Stimulated activated CD4-positive, alpha-beta T cell treated with anti-CD3 and anti-CD28 coated beads, Interleukin-15, amount 100 ng/mL, for 24 hours (primary cell): Measurements from ENCODE around the gene USP5.
"Not testable (repeated sequence)": the region's sequence is repeated elsewhere in the genome, so short reads cannot be mapped to it uniquely, and the experiment has no call there.

Experiments
- DNase-seq: peaks from one replicate; pipeline ENCODE4 v3.0.0-alpha.2; 2020

USP5 gene

DNA sequence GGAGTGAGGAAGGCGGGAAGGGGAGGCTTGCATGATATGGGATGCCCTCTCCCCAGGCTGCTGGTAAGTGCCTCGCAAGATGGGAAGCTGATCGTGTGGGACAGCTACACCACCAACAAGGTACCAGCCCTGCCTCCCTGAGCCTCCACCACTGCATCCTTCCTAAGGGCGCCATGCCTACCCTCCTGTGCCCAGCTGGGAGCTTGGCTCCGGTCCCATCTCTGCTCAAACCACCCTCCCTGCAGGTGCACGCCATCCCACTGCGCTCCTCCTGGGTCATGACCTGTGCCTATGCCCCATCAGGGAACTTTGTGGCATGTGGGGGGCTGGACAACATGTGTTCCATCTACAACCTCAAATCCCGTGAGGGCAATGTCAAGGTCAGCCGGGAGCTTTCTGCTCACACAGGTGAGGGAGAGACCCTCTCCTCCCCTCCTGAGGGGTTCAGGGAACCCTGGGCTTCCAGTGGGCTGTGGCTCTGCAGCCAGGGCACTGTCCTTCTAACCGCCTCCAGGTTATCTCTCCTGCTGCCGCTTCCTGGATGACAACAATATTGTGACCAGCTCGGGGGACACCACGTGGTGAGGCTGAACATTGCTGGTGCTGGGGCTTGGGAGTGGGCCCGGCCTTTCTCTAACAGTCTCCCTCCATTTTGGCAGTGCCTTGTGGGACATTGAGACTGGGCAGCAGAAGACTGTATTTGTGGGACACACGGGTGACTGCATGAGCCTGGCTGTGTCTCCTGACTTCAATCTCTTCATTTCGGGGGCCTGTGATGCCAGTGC, 8.6 kb upstream of the USP5 start:
- DNase-seq: no peak

DNA sequence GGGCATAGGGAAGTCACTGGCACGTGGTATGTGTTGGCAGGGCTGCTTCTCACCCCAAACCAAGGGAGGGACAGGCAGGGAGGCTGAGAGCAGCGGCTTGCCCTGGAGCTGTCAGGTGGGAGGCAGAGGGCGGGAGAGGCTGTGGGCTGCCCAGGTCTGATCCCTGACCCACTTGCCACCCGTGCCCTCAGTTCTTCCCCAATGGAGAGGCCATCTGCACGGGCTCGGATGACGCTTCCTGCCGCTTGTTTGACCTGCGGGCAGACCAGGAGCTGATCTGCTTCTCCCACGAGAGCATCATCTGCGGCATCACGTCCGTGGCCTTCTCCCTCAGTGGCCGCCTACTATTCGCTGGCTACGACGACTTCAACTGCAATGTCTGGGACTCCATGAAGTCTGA, 6.6 kb upstream of the USP5 start:
- no peak for DNase-seq

DNA sequence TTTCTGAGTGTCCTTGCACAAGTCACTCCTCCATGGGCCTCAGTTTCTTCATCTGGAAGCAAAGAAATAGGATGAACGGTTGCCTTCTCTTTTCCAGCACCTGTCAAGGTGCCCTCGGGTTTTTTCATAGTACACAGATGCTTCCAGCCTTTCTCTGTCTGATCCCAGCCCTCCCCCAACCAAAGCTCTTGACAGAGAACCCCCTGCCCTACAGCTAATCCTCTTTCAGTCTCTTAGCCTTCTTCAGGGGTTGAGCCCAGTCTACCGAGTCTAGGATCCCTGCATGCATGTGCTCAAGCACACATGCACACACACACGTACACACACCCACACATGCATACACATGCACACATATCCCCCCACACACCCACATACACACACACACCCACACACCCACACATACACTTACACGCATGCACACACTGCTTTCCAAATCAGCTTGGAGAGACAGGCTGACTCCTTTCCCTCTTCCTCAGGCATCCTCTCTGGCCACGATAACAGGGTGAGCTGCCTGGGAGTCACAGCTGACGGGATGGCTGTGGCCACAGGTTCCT, 5.6 kb upstream of the USP5 start:
- no peak for DNase-seq

DNA sequence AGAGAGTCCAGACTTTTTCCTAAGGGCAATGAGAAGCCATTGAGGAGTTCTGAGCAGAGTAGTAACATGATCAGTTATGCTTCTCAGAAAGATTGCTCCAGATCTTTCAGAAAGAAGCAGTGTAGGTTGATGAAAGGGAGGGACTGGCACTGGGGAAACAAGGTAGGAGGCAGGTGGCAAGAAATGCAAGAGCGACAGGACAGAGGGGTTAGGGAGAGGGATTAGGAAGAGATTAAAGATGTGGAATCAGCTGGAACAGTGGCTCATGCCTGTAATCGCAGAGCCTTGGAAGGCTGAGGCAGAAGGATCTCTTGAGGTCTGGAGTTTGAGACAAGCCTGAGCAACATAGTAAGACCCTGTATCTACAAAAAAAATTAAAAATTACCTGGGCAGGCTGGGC, 4.3 kb upstream of the USP5 start:
- DNase-seq: no peak

DNA sequence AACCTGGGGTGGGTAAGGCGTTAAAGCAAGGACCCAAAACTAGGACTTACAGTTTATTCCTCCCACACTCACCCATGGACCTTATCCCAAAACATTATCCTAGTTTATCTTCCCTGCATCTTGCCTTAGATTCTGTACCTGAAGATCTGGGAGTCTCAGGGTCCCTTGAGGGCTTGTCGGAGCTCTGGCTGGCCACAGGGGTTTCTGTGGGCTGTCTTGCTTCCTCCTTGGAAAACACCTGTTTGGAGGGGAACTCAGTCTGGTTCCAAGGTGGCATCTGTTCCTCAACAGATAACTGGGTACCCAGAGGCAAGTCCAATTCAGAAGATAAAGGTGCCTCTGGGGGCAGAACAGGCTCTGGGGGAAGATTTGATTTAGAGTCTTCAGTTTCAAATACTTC, 2.5 kb upstream of the USP5 start:
- DNase-seq: no peak

DNA sequence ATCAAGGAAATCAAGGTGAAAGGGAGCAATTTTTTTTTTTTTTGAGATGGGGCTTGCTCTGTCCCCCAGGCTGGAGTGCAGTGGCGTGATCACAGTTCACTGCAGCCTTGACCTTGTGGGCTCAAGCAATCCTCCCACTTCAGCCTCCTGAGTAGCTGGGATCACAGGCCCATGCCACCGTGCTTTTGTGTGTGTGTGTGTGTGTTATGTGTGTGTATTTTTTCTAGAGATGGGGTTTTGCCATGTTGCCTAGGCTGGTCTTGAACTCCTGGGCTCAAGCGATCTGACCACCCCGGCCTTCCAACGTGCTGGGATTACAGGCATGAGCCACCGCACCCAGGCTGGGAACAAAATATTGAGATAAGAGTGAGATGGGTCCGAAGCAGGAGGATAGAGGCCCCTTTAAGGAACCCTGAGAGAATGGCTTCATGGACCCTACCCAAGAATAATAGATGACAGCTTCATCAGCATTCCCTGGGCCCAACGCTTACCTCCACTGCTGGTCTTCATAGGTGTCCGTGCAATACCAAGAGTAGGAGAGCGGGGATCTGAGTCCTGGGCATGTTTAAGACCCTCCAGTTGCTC, 1.9 kb upstream of the USP5 start:
- DNase-seq: no peak

DNA sequence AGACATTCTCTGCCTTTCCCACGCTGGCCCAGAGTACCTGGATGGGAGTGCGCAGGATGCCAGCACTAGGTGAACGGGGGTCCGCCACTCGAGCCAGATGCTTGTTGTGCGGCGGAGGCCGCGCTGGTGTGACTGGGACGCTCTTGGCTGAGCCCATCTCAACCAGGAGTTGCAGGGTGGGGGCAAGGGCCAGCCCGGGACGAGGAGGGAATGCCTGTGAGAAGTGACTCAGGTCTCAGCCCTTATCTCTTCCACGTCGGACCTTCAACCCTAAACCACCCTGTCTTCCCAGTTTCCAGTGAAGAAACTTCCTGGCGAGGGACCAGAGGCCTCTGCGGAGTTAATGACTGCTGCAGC, 1.2 kb upstream of the USP5 start:
- DNase-seq: no peak

DNA sequence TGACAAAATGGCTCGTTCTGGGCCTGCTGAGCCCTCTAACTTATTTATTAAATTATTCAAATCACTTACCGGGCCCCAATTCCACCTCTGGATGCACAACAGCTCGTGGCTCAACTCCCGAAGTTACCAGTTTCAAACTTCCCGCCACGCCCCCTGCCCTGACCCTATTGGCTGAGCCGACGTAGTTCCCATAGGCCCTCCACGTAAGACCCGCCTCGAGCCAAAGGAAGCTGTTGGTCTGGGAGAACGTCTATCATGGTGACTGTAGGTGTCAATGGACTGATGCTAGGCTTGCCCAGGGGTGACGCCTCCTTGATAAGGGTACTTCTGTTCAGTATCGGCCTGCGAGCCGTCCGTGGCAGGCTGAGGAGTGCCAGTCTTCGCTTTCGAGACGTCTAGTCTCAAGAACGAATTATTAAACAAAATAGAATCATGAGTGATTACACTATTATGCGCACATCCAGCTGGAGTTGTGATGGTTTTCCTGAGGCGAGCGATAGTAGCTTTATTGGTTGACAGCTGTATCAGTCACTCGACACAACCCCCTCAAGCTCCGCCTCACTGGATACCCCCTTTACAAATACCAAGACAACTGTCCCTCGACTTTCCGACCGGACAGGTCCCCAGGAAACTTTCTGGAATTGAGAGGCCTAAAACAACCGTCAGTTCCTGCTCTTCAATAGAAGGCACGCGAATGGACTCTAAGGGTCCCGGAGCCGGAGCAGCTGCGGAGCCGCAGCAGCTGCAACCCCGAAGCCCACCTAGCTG, 613 bp upstream of the USP5 start, which contains the start of gene CDCA3:
CDCA3 (minus strand) TSS at position 134 of the 768 bp plus-strand sequence. CDS start 334 bp downstream, outside the sequence.
- DNase-seq: peak; percentile 98

DNA sequence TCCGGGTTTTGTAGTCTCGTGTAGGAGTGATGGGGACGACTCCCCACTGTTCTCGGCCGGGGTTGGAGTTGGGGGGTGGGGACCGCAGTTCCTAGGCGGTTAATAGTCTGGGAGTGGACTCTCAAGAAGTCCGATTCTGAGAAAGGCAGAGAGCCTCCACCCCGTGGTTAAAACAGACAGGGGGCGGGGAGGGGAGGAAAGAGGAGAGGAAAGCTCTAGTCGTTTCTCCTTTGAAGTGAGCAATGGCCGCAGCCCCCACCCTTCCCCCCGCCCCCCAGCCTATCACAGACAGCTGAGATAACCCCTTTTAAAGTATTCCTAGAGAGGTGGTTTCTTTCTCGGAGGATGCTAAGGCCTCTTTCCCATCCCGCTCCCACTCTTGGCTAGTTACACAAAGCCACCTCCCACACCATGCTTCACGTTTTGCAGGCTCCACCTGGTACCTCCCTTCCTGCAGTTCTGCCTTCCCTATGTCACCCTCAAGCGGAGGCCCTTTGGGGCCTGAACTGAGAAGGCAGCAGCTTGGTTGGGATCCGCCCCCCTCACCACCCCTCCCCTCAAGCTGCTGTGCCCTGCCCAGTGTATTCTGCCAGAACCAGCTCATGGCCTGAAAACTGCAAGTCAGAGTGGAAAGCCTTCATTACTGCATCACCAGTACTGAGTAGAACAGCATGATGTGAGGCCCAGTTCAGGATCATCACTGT, 853 bp downstream of the USP5 start:
- DNase-seq: peak; percentile 87

DNA sequence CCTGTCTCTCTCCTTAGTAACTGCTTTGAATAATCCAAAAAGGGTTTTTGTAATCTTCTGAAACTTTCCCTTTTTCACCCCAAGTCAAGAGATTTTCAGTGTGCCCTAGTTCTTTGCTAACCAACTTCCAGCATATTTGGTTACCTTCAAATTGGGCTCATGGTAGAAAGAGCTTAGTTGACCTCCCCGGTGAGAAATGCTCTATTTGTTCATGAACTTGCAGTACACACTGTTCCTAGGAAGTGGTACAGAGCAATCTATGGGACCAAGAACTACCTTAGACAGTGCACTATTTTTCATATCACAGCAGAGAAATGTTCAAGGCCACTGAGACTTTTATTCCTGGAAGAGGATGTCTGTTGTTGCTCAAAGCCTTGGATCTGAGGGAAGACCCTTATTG, 1.7 kb downstream of the USP5 start:
- no peak for DNase-seq

DNA sequence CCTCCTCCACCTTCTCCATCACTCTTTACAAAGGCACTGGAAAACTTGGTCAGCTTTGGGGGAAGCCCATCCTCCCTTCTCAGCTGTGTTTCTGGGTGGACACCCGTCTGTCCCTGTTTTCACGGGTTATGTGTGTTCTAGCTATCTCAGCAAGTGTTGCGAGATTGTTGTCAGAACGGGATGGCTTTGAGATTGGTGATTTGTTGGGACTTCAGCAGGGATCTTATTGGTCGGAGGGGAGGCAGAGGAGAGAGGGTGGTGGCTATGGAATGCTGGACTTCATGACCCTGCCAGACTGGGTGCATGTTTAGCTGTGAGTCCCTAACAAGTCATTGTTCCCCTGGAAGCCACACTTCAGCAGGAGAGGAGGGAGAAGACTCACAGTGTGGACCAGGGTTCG, 2.1 kb downstream of the USP5 start:
- DNase-seq: no peak

DNA sequence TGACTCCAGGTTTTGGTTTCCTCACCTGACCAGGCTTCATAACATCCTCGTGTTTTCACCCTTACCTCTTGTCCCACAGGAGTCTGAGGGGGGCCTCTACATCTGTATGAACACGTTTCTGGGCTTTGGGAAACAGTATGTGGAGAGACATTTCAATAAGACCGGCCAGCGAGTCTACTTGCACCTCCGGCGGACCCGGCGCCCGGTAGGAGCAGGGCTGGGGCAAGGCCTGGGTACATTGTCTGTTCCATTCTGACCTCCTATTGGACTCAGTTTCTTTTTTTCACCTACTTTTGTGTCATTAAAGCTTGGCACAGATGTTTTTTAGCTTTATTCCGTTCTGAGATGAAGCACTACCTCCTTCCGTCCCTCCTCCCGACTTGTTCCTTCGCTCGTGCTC, 3.4 kb downstream of the USP5 start:
- DNase-seq: no peak

DNA sequence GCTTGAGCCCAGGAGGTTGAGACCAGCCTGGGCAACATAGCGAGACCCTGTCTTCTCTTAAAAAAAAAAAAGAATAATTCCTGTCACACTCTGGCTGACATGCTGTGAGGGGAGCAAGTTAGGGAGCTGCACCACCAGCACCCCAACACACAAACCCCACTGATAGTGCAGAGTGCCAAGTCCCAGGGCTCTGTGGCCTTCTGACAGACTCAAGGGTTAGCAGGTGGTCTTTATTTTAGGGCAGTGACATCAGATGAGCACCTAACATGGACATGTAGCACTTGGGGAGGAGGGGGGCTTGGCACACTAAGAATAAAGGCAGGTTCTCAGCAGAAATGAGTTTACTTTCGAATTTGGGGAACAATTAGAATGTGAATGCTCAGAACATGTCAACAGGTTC, 6.8 kb downstream of the USP5 start:
- no peak for DNase-seq

DNA sequence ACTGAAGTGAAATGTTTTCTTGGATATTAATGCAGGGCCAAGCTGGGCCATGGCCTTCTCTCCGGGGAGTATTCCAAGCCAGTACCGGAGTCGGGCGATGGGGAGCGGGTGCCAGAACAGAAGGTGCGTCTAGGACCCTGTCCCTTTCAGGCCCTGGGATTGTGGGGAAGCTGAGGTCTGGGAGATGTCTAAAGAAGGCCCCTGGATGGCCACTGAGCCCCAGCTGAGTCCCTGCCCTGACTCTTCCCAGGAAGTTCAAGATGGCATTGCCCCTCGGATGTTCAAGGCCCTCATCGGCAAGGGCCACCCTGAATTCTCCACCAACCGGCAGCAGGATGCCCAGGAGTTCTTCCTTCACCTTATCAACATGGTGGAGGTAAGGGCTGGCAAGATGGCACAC, 8.2 kb downstream of the USP5 start:
- DNase-seq: no peak

DNA sequence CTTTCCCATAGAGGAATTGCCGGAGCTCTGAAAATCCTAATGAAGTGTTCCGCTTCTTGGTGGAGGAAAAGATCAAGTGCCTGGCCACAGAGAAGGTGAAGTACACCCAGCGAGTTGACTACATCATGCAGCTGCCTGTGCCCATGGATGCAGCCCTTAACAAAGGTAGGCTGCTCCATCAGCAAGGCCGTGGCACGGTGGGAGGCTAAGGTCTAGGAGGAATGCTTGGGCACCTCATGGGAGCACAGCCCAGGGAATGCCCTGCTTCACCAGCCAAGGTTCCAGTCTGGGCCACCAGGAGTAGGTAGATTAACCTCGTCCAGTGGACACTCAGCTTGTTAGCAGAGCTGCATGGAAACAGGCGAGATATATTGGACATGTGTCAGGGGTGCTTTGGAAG, 9.0 kb downstream of the USP5 start:
- no peak for DNase-seq

DNA sequence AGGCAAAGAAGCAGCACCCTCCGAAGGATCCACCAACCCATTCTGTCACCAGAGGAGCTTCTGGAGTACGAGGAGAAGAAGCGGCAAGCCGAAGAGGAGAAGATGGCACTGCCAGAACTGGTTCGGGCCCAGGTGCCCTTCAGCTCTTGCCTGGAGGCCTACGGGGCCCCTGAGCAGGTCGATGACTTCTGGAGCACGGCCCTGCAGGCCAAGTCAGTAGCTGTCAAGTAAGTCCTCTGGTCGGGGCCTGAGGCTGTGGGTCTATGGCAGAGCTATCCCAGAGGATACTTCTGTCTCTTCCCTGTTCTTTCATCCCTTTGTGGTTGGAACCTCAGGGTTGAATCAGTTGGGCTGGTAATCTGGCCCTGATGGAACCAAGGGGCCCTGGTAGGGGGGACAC, 9.4 kb downstream of the USP5 start:
- DNase-seq: no peak

DNA sequence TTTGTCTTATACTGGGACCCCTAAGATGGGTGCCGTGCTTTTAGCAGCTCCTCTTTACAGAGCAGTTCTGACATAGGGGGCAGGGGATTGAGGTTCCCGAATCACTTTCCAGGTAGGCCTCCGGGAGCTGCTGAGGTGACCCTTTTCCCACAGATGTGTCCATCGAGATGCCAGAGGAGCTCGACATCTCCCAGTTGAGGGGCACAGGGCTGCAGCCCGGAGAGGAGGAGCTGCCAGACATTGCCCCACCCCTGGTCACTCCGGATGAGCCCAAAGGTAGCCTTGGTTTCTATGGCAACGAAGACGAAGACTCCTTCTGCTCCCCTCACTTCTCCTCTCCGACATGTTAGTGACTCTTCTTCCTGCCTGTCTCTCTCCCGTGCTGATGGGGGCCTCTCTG, 11.1 kb downstream of the USP5 start:
- DNase-seq: no peak

DNA sequence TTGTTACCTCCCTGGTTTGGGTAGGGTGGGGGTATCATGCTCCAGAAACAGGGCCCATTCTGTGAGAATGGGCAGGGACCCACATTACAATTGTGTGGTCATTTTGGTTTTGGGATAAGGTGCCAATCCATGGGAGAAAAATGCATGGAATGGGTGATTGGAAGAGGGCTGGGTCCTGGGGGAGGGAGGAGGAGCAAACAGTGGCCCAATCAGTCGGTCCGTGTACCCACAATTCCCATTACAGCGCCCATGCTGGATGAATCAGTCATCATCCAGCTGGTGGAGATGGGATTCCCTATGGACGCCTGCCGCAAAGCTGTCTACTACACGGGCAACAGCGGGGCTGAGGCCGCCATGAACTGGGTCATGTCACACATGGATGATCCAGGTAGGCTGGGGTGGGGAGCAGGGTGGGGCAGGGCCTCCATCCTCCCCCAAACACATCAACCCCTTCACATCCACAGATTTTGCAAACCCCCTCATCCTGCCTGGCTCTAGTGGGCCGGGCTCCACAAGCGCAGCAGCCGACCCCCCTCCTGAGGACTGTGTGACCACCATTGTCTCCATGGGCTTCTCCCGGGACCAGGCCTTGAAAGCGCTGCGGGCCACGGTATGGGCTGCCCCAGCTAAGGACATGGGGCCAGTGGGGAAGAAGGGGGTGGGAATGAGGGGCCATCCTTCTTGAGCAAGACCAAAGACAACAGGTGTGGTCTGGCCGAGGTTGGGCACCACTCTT, 11.8 kb downstream of the USP5 start:
- DNase-seq: no peak

DNA sequence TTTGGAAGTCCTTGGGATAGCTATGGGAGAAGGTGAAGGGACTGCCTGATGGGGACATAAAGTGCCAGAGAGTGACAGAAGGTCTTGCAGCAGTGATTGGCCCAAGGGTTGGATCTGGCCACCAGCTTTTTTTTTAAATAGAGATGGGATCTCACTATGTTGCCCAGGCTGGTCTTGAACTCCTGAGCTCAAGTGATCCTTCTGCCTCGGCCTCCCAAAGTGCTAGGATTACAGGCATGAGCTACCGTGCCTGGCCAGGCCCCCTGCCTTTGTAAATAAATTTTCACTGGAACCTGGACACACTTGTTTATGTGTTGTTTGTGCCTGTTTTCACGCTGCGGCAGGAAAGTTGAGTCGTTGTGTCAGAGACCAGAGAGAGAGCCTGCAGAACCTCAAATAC, 13.4 kb downstream of the USP5 start:
- not testable (repeated sequence) for DNase-seq

DNA sequence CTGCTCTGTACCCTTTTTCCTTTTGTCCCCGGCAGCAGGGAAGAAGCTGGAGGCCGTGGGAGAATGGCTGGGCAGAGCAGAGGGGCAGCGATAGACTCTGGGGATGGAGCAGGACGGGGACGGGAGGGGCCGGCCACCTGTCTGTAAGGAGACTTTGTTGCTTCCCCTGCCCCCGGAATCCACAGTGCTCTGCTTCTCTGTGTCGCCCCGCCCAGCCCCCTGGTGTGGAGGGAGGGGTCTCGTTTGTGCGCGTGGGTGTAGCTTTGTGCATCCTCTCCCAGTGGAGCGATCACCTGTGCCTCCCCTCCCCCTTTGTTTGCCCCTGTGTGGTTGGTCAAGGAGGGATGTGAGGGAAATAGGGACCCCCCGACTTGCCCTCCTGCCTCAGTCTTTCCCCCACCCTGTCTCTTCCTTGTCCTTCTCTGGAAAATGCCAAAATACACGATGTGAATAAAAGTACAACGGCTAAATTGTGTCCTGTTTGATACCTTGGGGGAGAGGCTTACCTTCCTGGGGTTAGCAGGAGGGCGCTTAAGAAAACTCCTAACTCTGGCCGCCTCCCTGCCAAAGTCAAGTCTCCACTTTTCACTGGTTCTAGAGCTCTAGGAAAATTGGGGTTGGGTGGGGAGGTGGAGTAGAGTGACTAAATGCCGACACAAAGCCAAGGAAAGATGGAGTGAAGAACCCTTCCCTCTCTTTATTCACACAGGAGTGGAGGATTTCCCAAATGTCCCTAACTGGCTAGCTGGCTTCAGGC, 14.4 kb downstream of the USP5 start:
- DNase-seq: no peak

DNA sequence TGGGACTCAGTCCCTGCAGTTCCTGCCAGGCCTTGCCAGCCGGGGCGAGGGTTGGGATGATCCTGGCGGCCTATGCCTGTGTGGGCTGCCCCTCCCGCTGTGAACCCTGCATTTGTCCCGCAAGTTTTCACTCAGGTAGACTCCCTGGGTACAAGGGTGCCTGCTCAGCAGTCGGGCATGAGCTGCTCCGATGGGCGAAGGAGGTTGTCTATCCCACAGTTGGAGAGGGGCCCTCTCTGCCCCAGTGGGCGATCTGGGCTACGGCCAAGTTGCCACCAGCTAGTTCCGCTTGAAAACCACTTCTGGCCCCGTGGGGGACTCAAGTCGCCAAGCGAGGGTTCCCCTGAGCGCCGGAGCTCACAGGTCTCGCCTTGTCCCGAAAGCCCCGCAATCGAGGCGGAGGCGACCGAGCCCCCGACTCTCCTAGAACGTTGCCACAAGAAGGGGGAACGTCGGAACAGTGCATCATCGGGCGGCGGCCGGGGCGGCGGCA, 15.0 kb downstream of the USP5 start:
- DNase-seq: no peak
